Neuronal stem cell (in vitro differentiated cells): Measurements from ENCODE around the gene DMD.

ENCODE experiments used
- DNase-seq: peaks from one replicate; pipeline ENCODE4 v3.0.0-alpha.2; 2013; ENCODE audit warnings: low spot score
- H2AFZ ChIP-seq: one replicate; pipeline ENCODE4 v1.6.1; 2013; ENCODE audit warnings: mild to moderate bottlenecking, low read length, inconsistent platforms
- H2AK5ac ChIP-seq: 2 replicates; pipeline ENCODE4 v1.6.1; 2013; ENCODE audit warnings: low read depth, mild to moderate bottlenecking, inconsistent platforms, low read length, moderate library complexity, mixed read lengths
- H2BK120ac ChIP-seq: 2 replicates; pipeline ENCODE4 v1.6.1; 2013; ENCODE audit warnings: low read depth, mild to moderate bottlenecking, inconsistent platforms, low read length, moderate library complexity, mixed read lengths
- H2BK12ac ChIP-seq: one replicate; pipeline ENCODE4 v1.6.1; 2013; ENCODE audit warnings: low read length, inconsistent platforms
- H2BK15ac ChIP-seq: 2 replicates; pipeline ENCODE4 v1.6.1; 2013; ENCODE audit warnings: mild to moderate bottlenecking, low read length, inconsistent platforms, mixed read lengths
- H2BK5ac ChIP-seq: one replicate; pipeline ENCODE4 v1.6.1; 2013; ENCODE audit warnings: inconsistent platforms, mild to moderate bottlenecking, low read length, moderate library complexity
- H3K14ac ChIP-seq: one replicate; pipeline ENCODE4 v1.6.1; 2013; ENCODE audit warnings: low read length, inconsistent platforms
- H3K18ac ChIP-seq: 2 replicates; pipeline ENCODE4 v1.6.1; 2013; ENCODE audit warnings: low read length, inconsistent platforms
- H3K23ac ChIP-seq: 2 replicates; pipeline ENCODE4 v1.6.1; 2013; ENCODE audit warnings: low read depth, mild to moderate bottlenecking, mixed read lengths, low read length, inconsistent platforms; ENCODE audit not compliant: poor library complexity
- H3K27ac ChIP-seq: replicated peaks from 3 replicates; pipeline ENCODE4 v1.5.1; 2013; ENCODE audit warnings: low read length, inconsistent platforms
- H3K27me3 ChIP-seq, 3 experiments: 2 replicates each; pipeline ENCODE4 v1.6.1; 2013; ENCODE audit warnings: low read length in 3 of 3, mild to moderate bottlenecking in 2 of 3, inconsistent platforms in 1 of 3, low read depth in 1 of 3, mixed read lengths in 1 of 3, moderate library complexity in 1 of 3; ENCODE audit not compliant: control insufficient read depth in 3 of 3, insufficient read depth in 3 of 3
- H3K36me3 ChIP-seq, 2 donors: replicated peaks in 1 of 2; 2 replicates each; pipeline ENCODE4 v1.6.1; 2013; ENCODE audit warnings: low read length in 2 of 2; ENCODE audit not compliant: control insufficient read depth in 2 of 2, insufficient read depth in 2 of 2
- H3K4ac ChIP-seq: 2 replicates; pipeline ENCODE4 v1.6.1; 2013; ENCODE audit warnings: inconsistent platforms, mild to moderate bottlenecking, low read length, moderate library complexity
- H3K4me1 ChIP-seq, 2 donors: 1 replicate in 1 of 2; 2 replicates in 1 of 2; pipeline ENCODE4 v1.6.1; 2013; ENCODE audit warnings: low read length in 2 of 2, low read depth in 1 of 2; ENCODE audit not compliant: control insufficient read depth in 2 of 2, insufficient read depth in 1 of 2
- H3K4me2 ChIP-seq: one replicate; pipeline ENCODE4 v1.6.1; 2013; ENCODE audit warnings: mild to moderate bottlenecking, low read length, inconsistent platforms; ENCODE audit not compliant: insufficient read depth, poor library complexity, severe bottlenecking
- H3K4me3 ChIP-seq, 2 donors: 2 replicates each; pipeline ENCODE4 v1.5.1; 2013; ENCODE audit warnings: low read length in 2 of 2, mild to moderate bottlenecking in 2 of 2, inconsistent platforms in 1 of 2, moderate library complexity in 1 of 2
- H3K79me1 ChIP-seq: one replicate; pipeline ENCODE4 v1.6.1; 2013; ENCODE audit warnings: low read depth, mild to moderate bottlenecking, inconsistent platforms, low read length, moderate library complexity
- H3K9ac ChIP-seq: one replicate; pipeline ENCODE4 v1.6.1; 2013; ENCODE audit warnings: mild to moderate bottlenecking, low read depth, low read length, inconsistent platforms; ENCODE audit not compliant: poor library complexity
- H3K9me3 ChIP-seq, 2 donors: replicated peaks in 1 of 2; 2 replicates each; pipeline versions ENCODE3 to v1.6.1; 2013; ENCODE audit warnings: low read length in 2 of 2, mild to moderate bottlenecking in 2 of 2, inconsistent platforms in 1 of 2, low read depth in 1 of 2, mixed read lengths in 1 of 2, moderate library complexity in 1 of 2; ENCODE audit not compliant: control insufficient read depth in 2 of 2, insufficient read depth in 1 of 2
- H4K8ac ChIP-seq: one replicate; pipeline ENCODE4 v1.6.1; 2013; ENCODE audit warnings: low read depth, mild to moderate bottlenecking, inconsistent platforms, low read length, moderate library complexity
- H4K91ac ChIP-seq: one replicate; pipeline ENCODE4 v1.6.1; 2013; ENCODE audit warnings: low read length, low read depth, mild to moderate bottlenecking, inconsistent platforms; ENCODE audit not compliant: poor library complexity
- WGBS, 2 donors: extraction: QIAGEN DNeasy Blood & Tissue Kit; methylation state at CpG; one replicate each; pipeline ENCODE4 v1.1.7; 2013; ENCODE audit warnings: missing lambda C conversion rate in 2 of 2, mixed read lengths in 1 of 2; ENCODE audit not compliant: insufficient read length in 2 of 2, insufficient replicate concordance in 1 of 2; ENCODE audit errors: extremely low coverage in 2 of 2; 5-methylcytosine and 5-hydroxymethylcytosine counted together

Gene DMD

DNA sequence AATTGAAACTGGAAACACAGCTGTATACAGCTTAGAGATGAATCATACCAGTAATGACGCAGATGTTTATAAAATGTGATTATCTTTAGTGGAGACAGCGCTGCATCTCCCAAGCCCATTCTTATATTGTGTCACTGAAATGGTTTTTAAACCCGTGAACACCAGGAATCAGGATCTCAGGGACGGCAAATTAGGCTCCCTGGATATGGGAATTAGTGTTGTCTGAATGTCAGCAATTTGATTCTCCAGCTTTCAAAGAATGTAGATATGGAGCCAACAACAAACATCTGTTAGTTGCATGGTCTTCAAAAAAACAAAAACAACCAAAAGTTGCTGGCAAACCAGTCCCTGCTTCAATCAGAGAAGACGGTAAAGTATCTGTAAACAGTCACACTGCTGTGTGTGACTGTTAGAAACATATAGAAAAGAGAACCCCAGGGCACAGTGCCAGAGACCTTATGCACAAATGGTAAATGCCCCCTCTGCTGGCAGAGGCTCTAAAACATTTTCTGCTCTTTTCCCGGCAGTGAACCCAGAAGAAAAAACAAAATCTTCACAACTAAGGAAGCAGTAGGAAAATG, 1787.7 kb downstream of the DMD start:
- no peak overlapping the region for H3K9ac ChIP-seq
- no peak overlapping the region for H3K14ac ChIP-seq
- no peak overlapping the region for H3K4me2 ChIP-seq
- DNase-seq, result no peak
- H3K36me3 ChIP-seq, result no peaks in the 10 kb centered on the region
- no CpG with 5 or more reads among the region's 6 CpGs for WGBS, 2 donors
- H3K4ac ChIP-seq, result no peak overlapping the region
- no peak overlapping the region for H2BK15ac ChIP-seq
- no peak overlapping the region for H3K27ac ChIP-seq
- no peak overlapping the region for H3K23ac ChIP-seq
- H2BK5ac ChIP-seq, result no peak overlapping the region
- H3K79me1 ChIP-seq, result no peaks in the 10 kb centered on the region
- H4K8ac ChIP-seq, result no peak overlapping the region
- H3K18ac ChIP-seq, result no peak overlapping the region
- H3K4me1 ChIP-seq, result no peaks in the 10 kb centered on the region
- no peak overlapping the region for H2AK5ac ChIP-seq
- no peak overlapping the region for H2AFZ ChIP-seq
- H4K91ac ChIP-seq, result no peak overlapping the region
- no peaks in the 10 kb centered on the region for H3K9me3 ChIP-seq
- H2BK12ac ChIP-seq, result no peak overlapping the region
- no peaks in the 10 kb centered on the region for H3K27me3 ChIP-seq
- no peak overlapping the region for H2BK120ac ChIP-seq
- H3K4me3 ChIP-seq, result no peak overlapping the region

DNA sequence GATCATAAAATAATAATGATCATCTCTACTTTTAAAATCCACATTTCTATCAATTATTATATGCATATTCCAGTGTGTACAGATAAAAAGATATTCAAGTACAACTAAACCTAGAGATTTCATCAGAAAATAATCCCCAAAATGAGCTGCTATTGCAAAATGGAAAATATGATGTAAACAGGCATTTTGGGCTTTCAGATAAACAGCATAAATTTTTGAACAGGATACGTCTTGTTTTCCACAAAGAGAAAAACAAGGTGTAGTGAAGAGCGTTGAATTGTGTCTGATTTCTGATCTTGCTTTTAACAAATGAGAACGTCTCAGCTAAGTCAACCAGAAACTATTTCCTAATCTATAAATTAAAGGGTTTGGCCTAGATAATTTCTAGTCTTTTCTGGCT, 1789.9 kb downstream of the DMD start:
- Histone ChIP-seq H3K4ac (no peak overlapping the region), H3K23ac (no peak overlapping the region), H3K9me3 (no peaks in the 10 kb centered on the region), H3K4me3 (no peak overlapping the region), H3K36me3 (no peaks in the 10 kb centered on the region), H3K9ac (no peak overlapping the region), H4K91ac (no peak overlapping the region), H3K27ac (no peak overlapping the region), H2AFZ (no peak overlapping the region), H4K8ac (no peak overlapping the region), H3K79me1 (no peaks in the 10 kb centered on the region), H3K4me2 (no peak overlapping the region), H2BK5ac (no peak overlapping the region), H2AK5ac (no peak overlapping the region), H2BK12ac (no peak overlapping the region), H2BK15ac (no peak overlapping the region), H3K27me3 (no peaks in the 10 kb centered on the region), H3K4me1 (no peaks in the 10 kb centered on the region), H3K14ac (no peak overlapping the region), H3K18ac (no peak overlapping the region), H2BK120ac (no peak overlapping the region)
- WGBS, 2 donors, result no CpG with 5 or more reads among the region's 3 CpGs
- DNase-seq, result no peak

DNA sequence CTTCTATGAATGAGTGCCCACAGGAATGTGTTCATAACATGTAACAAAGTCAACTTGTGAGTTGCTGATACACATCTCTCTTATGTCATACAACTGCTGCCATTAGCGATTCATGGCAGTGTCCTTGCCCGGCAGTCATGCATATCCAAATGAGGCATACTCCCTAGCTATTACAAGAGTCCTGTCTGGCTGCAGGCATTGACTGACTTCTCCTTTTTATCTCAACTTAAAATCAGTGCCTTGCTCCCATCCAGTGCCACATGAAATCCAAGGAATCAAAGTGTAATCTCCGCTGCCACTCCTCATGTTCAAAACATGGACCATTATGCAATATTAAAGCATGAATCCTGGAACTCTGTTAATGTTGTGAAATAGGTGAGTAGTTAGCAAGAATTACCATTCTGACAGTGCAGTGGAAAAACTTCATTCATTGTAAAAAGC, 1790.6 kb downstream of the DMD start:
- H4K91ac ChIP-seq, result no peak overlapping the region
- H3K27me3 ChIP-seq, result no peaks in the 10 kb centered on the region
- H2BK5ac ChIP-seq, result no peak overlapping the region
- H3K27ac ChIP-seq, result no peak overlapping the region
- no peak overlapping the region for H3K9ac ChIP-seq
- H3K36me3 ChIP-seq, result no peaks in the 10 kb centered on the region
- H3K4me3 ChIP-seq, result no peak overlapping the region
- H4K8ac ChIP-seq, result no peak overlapping the region
- no peaks in the 10 kb centered on the region for H3K79me1 ChIP-seq
- H2BK15ac ChIP-seq, result no peak overlapping the region
- H3K4me1 ChIP-seq, result no peaks in the 10 kb centered on the region
- no CpG with 5 or more reads among the region's 3 CpGs for WGBS, 2 donors
- no peaks in the 10 kb centered on the region for H3K9me3 ChIP-seq
- no peak overlapping the region for H2AK5ac ChIP-seq
- H3K4ac ChIP-seq, result no peak overlapping the region
- no peak overlapping the region for H3K4me2 ChIP-seq
- H3K23ac ChIP-seq, result no peak overlapping the region
- H3K14ac ChIP-seq, result no peak overlapping the region
- no peak for DNase-seq
- H2BK12ac ChIP-seq, result no peak overlapping the region
- no peak overlapping the region for H3K18ac ChIP-seq
- H2BK120ac ChIP-seq, result no peak overlapping the region
- no peak overlapping the region for H2AFZ ChIP-seq

DNA sequence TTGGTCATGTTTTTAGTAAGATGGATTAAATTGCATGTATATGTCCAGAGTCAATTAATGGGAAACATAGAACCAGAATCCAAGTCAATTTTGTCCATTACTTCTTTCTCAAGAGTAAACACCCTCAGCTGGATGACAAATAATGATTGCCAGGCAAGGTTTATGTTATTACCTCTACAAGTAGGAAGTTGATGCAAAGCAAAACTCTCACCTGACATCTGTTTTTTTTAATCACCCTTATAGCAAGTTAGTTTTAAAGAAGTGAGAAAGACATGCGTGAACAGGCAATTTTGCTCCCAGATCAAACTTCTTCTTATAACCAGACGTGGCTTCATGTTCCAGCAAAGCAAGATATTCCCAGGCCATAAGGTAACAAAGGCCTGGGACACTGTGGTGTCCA, 1791.0 kb downstream of the DMD start:
- DNase-seq, result no peak
- Histone ChIP-seq H3K9me3 (no peaks in the 10 kb centered on the region), H3K4ac (no peak overlapping the region), H4K91ac (no peak overlapping the region), H2BK5ac (no peak overlapping the region), H3K79me1 (no peaks in the 10 kb centered on the region), H3K14ac (no peak overlapping the region), H3K4me2 (no peak overlapping the region), H3K18ac (no peak overlapping the region), H2BK15ac (no peak overlapping the region), H3K27me3 (no peaks in the 10 kb centered on the region), H2BK12ac (no peak overlapping the region), H4K8ac (no peak overlapping the region), H2AFZ (no peak overlapping the region), H3K36me3 (no peaks in the 10 kb centered on the region), H3K9ac (no peak overlapping the region), H3K23ac (no peak overlapping the region), H2BK120ac (no peak overlapping the region), H3K4me3 (no peak overlapping the region), H3K27ac (no peak overlapping the region), H3K4me1 (peaks cover 0 to 2% of the 10 kb centered on the region in 2 donors), H2AK5ac (no peak overlapping the region)
- WGBS, 2 donors, result no CpG with 5 or more reads among the region's 2 CpGs
